ENCODE measurements around the gene CCDC88C.

DNA sequence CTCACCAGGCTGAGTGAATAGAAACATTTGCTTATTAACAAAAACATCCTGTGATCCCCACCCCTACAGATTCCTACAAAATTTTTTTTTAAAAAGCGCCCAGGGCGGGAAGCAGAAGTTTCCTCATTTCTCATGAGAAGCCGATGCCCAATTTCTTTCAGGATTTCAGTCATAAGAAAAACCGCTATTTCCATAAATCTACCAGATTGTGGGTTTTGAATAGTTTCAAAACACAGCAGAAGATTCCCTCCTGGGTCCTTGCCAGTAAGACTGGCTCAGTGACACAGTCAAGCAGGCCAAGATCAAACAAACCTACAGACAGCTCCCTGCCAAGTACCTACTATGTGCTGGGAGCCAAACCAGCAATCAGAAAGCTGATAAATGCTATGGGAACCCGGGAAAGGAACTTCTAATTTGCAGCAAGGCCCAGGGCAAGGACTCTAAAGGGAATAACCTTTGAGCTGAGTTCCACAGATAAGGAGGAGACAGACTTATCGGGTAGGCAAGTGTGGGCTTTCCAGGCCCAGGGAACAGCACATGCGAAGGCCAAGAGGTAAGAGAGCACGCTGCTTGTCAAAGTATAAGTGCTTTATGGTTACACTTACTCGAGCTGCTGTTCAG is 68.7 kb downstream of the CCDC88C start:
- TF ChIP-seq, protein P1, sequence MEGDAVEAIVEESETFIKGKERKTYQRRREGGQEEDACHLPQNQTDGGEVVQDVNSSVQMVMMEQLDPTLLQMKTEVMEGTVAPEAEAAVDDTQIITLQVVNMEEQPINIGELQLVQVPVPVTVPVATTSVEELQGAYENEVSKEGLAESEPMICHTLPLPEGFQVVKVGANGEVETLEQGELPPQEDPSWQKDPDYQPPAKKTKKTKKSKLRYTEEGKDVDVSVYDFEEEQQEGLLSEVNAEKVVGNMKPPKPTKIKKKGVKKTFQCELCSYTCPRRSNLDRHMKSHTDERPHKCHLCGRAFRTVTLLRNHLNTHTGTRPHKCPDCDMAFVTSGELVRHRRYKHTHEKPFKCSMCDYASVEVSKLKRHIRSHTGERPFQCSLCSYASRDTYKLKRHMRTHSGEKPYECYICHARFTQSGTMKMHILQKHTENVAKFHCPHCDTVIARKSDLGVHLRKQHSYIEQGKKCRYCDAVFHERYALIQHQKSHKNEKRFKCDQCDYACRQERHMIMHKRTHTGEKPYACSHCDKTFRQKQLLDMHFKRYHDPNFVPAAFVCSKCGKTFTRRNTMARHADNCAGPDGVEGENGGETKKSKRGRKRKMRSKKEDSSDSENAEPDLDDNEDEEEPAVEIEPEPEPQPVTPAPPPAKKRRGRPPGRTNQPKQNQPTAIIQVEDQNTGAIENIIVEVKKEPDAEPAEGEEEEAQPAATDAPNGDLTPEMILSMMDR (IDR thresholded peaks at IDR 0.05): no peak
- no peak for TF ChIP-seq ZFX (IDR thresholded peaks at IDR 0.05; ENCODE audit: borderline replicate concordance)

Measured in 22Rv1 (cell line).